ENCODE data around the gene ZNF473. TPM values are rescaled to one million over a fixed set of nuclear protein-coding genes. Genes with fewer than 3 reads are reported as not detected.

The ZNF473 gene
- total RNA-seq, 1 donor: 8.3 TPM

GRCh38 chr19:50042363-50043024 lies 16.7 kb downstream of the ZNF473 start:
- no peak overlapping the region for H3K4me3 ChIP-seq (ENCODE audit: insufficient read depth, low read length)
- no peak for TF ChIP-seq CTCF (IDR thresholded peaks at IDR 0.05; ENCODE audit: extremely low read depth, low read depth, low read length)
- no peaks in the 10 kb centered on the region for H3K27me3 ChIP-seq (ENCODE audit: insufficient read depth, low read length)
- no peak overlapping the region for H3K27ac ChIP-seq (ENCODE audit: low read depth, low read length)
- H3K36me3 ChIP-seq (ENCODE audit: insufficient read depth, low read length): peaks cover 83% of the 10 kb centered on the region
- H3K4me2 ChIP-seq (ENCODE audit: insufficient read depth, low read length): no peak overlapping the region
- H2AFZ ChIP-seq (ENCODE audit: low read length): no peak overlapping the region
- H3K79me2 ChIP-seq (ENCODE audit: insufficient read depth, low read length): no peaks in the 10 kb centered on the region
- H3K4me1 ChIP-seq (ENCODE audit: insufficient read depth, low read length): no peaks in the 10 kb centered on the region
- H4K20me1 ChIP-seq (ENCODE audit: insufficient read depth, low read length): peaks cover 2% of the 10 kb centered on the region
- DNase-seq (ENCODE audit: insufficient read length, low spot score, missing footprints): no peak
- peaks cover 47% of the 10 kb centered on the region for H3K9me3 ChIP-seq (ENCODE audit: low read depth, low read length)

- Histone ChIP-seq H3K9me3 (ENCODE audit: low read depth, low read length) (peaks cover 59% of the 10 kb centered on the region), H3K36me3 (ENCODE audit: insufficient read depth, low read length) (peaks cover 79% of the 10 kb centered on the region)
- no peak for DNase-seq (ENCODE audit: insufficient read length, low spot score, missing footprints)
Observed at GRCh38 chr19:50043967-50044366, 18.2 kb downstream of the ZNF473 start.

GRCh38 chr19:50044922-50045321 lies 19.1 kb downstream of the ZNF473 start:
- no peak overlapping the region for H3K27ac ChIP-seq (ENCODE audit: low read depth, low read length)
- H3K4me3 ChIP-seq (ENCODE audit: insufficient read depth, low read length): no peak overlapping the region
- H3K27me3 ChIP-seq (ENCODE audit: insufficient read depth, low read length): no peaks in the 10 kb centered on the region
- no peak overlapping the region for H2AFZ ChIP-seq (ENCODE audit: low read length)
- H3K79me2 ChIP-seq (ENCODE audit: insufficient read depth, low read length): no peaks in the 10 kb centered on the region
- H3K36me3 ChIP-seq (ENCODE audit: insufficient read depth, low read length): peaks cover 69% of the 10 kb centered on the region
- H4K20me1 ChIP-seq (ENCODE audit: insufficient read depth, low read length): no peaks in the 10 kb centered on the region
- H3K4me2 ChIP-seq (ENCODE audit: insufficient read depth, low read length): no peak overlapping the region
- no peak for DNase-seq (ENCODE audit: insufficient read length, low spot score, missing footprints)
- H3K4me1 ChIP-seq (ENCODE audit: insufficient read depth, low read length): no peaks in the 10 kb centered on the region
- peaks cover 59% of the 10 kb centered on the region for H3K9me3 ChIP-seq (ENCODE audit: low read depth, low read length)
- TF ChIP-seq CTCF (IDR thresholded peaks at IDR 0.05; ENCODE audit: extremely low read depth, low read depth, low read length): no peak

More at GRCh38 chr19:50043967-50044366, 18.2 kb downstream of the ZNF473 start:
- H3K4me3 ChIP-seq (ENCODE audit: insufficient read depth, low read length): no peak overlapping the region
- no peaks in the 10 kb centered on the region for H3K27me3 ChIP-seq (ENCODE audit: insufficient read depth, low read length)
- H3K79me2 ChIP-seq (ENCODE audit: insufficient read depth, low read length): no peaks in the 10 kb centered on the region
- no peak for TF ChIP-seq CTCF (IDR thresholded peaks at IDR 0.05; ENCODE audit: extremely low read depth, low read depth, low read length)
- no peak overlapping the region for H3K4me2 ChIP-seq (ENCODE audit: insufficient read depth, low read length)
- H4K20me1 ChIP-seq (ENCODE audit: insufficient read depth, low read length): peaks cover 2% of the 10 kb centered on the region
- no peak overlapping the region for H2AFZ ChIP-seq (ENCODE audit: low read length)
- no peak overlapping the region for H3K27ac ChIP-seq (ENCODE audit: low read depth, low read length)
- no peaks in the 10 kb centered on the region for H3K4me1 ChIP-seq (ENCODE audit: insufficient read depth, low read length)

GRCh38 chr19:50046649-50047503 lies 21.1 kb downstream of the ZNF473 start:
- Histone ChIP-seq H3K27ac (ENCODE audit: low read depth, low read length) (no peak overlapping the region), H3K4me1 (ENCODE audit: insufficient read depth, low read length) (no peaks in the 10 kb centered on the region), H3K9me3 (ENCODE audit: low read depth, low read length) (peaks cover 56% of the 10 kb centered on the region), H4K20me1 (ENCODE audit: insufficient read depth, low read length) (no peaks in the 10 kb centered on the region), H3K79me2 (ENCODE audit: insufficient read depth, low read length) (no peaks in the 10 kb centered on the region), H3K27me3 (ENCODE audit: insufficient read depth, low read length) (peaks cover 2% of the 10 kb centered on the region), H3K4me3 (ENCODE audit: insufficient read depth, low read length) (no peak overlapping the region), H2AFZ (ENCODE audit: low read length) (no peak overlapping the region), H3K36me3 (ENCODE audit: insufficient read depth, low read length) (peaks cover 50% of the 10 kb centered on the region), H3K4me2 (ENCODE audit: insufficient read depth, low read length) (no peak overlapping the region)
- no peak for DNase-seq (ENCODE audit: insufficient read length, low spot score, missing footprints)
- TF ChIP-seq CTCF (IDR thresholded peaks at IDR 0.05; ENCODE audit: extremely low read depth, low read depth, low read length): peak; percentile 15
